Epithelial cell of proximal tubule (primary cell): Measurements from ENCODE around the gene SERPINB7. TPM values are rescaled to one million over a fixed set of nuclear protein-coding genes. Genes with fewer than 3 reads are reported as not detected.

Experiments
- DNase-seq: peaks from one replicate; pipeline ENCODE4 v3.0.0-alpha.2; 2011; ENCODE audit warnings: low read depth
- H3K4me3 ChIP-seq: 2 replicates; pipeline ENCODE4 v1.5.1; 2011; ENCODE audit warnings: low read depth, mild to moderate bottlenecking, low read length
- CTCF ChIP-seq: conservative IDR thresholded peaks from 2 replicates; pipeline ENCODE4 v1.5.1; 2012; ENCODE audit warnings: low read depth, mild to moderate bottlenecking, low read length
- total RNA-seq: library from RNA; depleted of rRNA; stranded (reverse); fragments of >200 nt; gene quantifications from 2 replicates; pipeline ENCODE4 v1.2.3, GENCODE V29; 2015

The SERPINB7 gene
- total RNA-seq, 1 donor from 2014 or later = 44.5 TPM

GRCh38 chr18:63808125-63808524 lies 32.9 kb downstream of the SERPINB7 start:
- H3K4me3 ChIP-seq = no peak overlapping the region
- DNase-seq = peak; percentile 54
- TF ChIP-seq CTCF = no peak

- no peak overlapping the region for H3K4me3 ChIP-seq
- no peak for DNase-seq
- no peak for TF ChIP-seq CTCF
Measured at GRCh38 chr18:63817441-63818051, 42.3 kb downstream of the SERPINB7 start.

GRCh38 chr18:63818212-63818611 lies 43.0 kb downstream of the SERPINB7 start:
- TF ChIP-seq CTCF = no peak
- no peak overlapping the region for H3K4me3 ChIP-seq
- DNase-seq = no peak

- H3K4me3 ChIP-seq = no peak overlapping the region
- no peak for TF ChIP-seq CTCF
- DNase-seq = no peak
Measured at GRCh38 chr18:63819786-63820185, 44.6 kb downstream of the SERPINB7 start.

GRCh38 chr18:63820694-63821093 lies 45.5 kb downstream of the SERPINB7 start:
- no peak for TF ChIP-seq CTCF
- H3K4me3 ChIP-seq = no peak overlapping the region
- DNase-seq = no peak

- no peak for DNase-seq
- peak; percentile 59 for TF ChIP-seq CTCF
Measured at GRCh38 chr18:63823516-63824219, 48.5 kb downstream of the SERPINB7 start.

GRCh38 chr18:63824220-63824525 lies 49.0 kb downstream of the SERPINB7 start:
- no peak overlapping the region for H3K4me3 ChIP-seq
- no peak for DNase-seq
- TF ChIP-seq CTCF = no peak

More at GRCh38 chr18:63823516-63824219, 48.5 kb downstream of the SERPINB7 start:
- H3K4me3 ChIP-seq = no peak overlapping the region
